HG02852 (cell line): ENCODE results near the gene ETF1.
"Not testable (repeated sequence)": the region's sequence is repeated elsewhere in the genome, so short reads cannot be mapped to it uniquely, and the experiment has no call there.

Source experiments
- ATAC-seq: cut with Tn5 transposase; IDR thresholded peaks from one replicate; pipeline ENCODE4 v1.9.1; 2021; ENCODE audit warnings: mild to moderate bottlenecking, moderate library complexity; ENCODE audit not compliant: unreplicated experiment

Gene ETF1

GRCh38 chr5:138533973-138534941 lies 8.8 kb downstream of the ETF1 start:
- no peak for ATAC-seq

- no peak for ATAC-seq
Observed at GRCh38 chr5:138529812-138530211, 13.2 kb downstream of the ETF1 start.

- ATAC-seq = no peak
Observed at GRCh38 chr5:138528744-138529469, 14.1 kb downstream of the ETF1 start.

GRCh38 chr5:138528208-138528607 lies 14.8 kb downstream of the ETF1 start:
- no peak for ATAC-seq

GRCh38 chr5:138527170-138527569 lies 15.9 kb downstream of the ETF1 start:
- ATAC-seq = no peak

- no peak for ATAC-seq
Observed at GRCh38 chr5:138523406-138523805, 19.6 kb downstream of the ETF1 start.

- ATAC-seq = no peak
Observed at GRCh38 chr5:138520971-138521370, 22.1 kb downstream of the ETF1 start.

- ATAC-seq = no peak
Observed at GRCh38 chr5:138517437-138517836, 25.6 kb downstream of the ETF1 start.

GRCh38 chr5:138515556-138516245 lies 27.3 kb downstream of the ETF1 start:
- no peak for ATAC-seq

- ATAC-seq = no peak
Observed at GRCh38 chr5:138514021-138514420, 29.0 kb downstream of the ETF1 start.

GRCh38 chr5:138508958-138509357 lies 34.1 kb downstream of the ETF1 start:
- ATAC-seq = no peak

- ATAC-seq = not testable (repeated sequence)
Observed at GRCh38 chr5:138507485-138507884, 35.6 kb downstream of the ETF1 start.

GRCh38 chr5:138506370-138507306 lies 36.4 kb downstream of the ETF1 start:
- ATAC-seq = no peak

- ATAC-seq = no peak
Observed at GRCh38 chr5:138504799-138505198, 38.2 kb downstream of the ETF1 start.

- ATAC-seq = no peak
Observed at GRCh38 chr5:138503487-138504270, 39.4 kb downstream of the ETF1 start.

- no peak for ATAC-seq
Observed at GRCh38 chr5:138502521-138502920, 40.5 kb downstream of the ETF1 start.

- no peak for ATAC-seq
Observed at GRCh38 chr5:138502121-138502520, 40.9 kb downstream of the ETF1 start.

GRCh38 chr5:138498376-138498775 lies 44.7 kb downstream of the ETF1 start:
- ATAC-seq = no peak

- ATAC-seq = no peak
Observed at GRCh38 chr5:138495351-138495750, 47.7 kb downstream of the ETF1 start.
